ENCODE results near the gene SLC22A23.

SLC22A23 gene

DNA sequence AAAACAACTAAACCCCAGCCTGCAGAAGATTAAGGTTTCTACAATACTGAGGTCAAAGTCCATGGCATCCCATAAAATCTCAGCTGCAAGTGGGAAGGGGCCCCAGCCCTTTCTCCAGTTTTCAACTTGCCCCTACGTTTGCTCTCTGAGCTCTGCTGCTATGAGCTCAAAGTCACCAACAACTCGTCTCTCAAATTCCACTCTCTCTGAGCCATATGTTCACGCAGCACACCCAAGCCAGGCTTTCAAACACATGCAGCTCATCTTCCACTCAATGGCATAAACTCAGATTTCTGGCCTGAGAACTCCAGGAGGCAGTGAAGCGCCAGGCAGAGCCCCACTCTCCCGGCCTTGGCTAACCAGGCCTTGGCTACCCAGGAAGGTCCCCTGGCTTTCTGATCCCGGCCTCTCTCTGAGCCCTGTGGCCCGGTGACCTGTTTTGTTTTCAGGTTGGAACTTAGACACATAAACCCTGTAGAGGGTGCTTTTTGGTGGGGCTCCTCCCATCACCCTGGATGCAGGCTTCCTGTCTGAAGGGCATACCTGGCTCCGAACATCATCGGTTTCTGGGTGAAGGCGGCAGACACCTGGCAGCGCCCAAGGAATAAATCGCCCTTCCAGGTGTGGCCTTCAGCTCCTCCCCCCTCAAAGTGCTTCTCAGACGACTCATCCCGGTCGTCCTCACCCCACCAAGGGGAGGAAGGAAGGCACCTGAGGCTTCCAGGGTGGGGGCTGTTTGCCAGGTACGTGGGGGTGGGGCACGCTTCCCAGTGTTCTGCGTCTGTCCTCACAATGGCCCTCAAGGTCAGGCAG is 12.4 kb downstream of the SLC22A23 start:
- DNase-seq, result no peak

- no peak for DNase-seq
These were observed 13.7 kb downstream of the SLC22A23 start for GRCh38 chr6:3443221-3443515.

DNA sequence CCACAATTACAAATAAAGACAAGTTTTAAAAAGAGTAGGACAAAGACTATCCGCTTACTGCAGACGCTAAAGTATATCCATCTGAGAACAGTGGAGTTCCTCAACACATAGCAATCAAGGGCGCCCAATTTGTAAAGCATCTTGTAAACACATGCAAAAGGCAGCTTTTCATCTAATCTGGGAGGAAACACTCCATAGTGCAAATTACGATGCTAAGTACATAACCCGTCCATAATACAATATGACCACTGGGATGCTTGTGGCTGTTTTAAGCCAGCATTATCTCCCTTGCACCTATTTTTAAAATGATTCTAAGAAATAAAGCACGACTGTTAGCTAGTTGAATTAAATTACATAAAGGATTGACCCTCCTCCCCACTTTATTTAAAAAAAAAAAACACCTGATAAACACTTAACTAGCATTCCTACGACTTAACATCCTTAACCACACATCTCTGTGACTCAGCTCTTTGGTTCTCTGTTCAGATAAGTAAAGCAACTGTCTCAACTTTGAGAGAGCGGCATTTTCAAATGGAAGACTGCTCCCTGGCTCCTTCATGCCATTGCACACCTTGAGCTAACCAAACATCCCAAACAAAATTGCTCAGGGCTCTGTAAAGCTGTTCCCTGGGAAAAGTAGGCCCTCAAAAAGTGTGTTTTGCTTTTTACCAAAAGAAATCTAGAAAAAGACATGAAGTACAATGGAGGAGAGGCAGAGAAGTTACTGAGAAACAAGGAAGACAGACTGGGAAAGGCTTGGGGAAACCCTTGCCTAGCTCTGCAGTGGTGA is 14.2 kb downstream of the SLC22A23 start:
- no peak for DNase-seq

DNA sequence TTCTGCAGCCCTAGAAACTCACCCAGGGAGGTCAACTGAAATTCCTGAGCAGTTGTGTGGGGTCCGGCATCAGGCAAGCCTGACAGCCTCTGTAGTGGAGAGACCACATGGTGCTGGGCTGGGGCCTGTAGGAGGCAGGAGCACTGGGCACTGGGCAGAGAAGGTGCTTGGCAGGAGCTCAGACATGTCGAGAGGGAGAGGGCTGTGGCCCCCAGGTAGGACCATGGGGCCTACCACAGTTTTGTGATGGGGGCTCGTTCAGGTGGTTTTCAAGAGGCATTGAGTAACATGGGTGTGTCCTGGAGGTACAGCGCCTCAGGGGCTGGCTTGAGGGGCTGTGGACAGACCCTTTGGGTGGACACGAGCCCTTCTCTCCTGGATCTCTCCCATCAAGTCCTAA is 15.9 kb downstream of the SLC22A23 start:
- DNase-seq, result no peak

GRCh38 chr6:3439961-3440360 is 16.9 kb downstream of the SLC22A23 start:
- no peak for DNase-seq

GRCh38 chr6:3438190-3439167 is 18.4 kb downstream of the SLC22A23 start:
- no peak for DNase-seq

DNA sequence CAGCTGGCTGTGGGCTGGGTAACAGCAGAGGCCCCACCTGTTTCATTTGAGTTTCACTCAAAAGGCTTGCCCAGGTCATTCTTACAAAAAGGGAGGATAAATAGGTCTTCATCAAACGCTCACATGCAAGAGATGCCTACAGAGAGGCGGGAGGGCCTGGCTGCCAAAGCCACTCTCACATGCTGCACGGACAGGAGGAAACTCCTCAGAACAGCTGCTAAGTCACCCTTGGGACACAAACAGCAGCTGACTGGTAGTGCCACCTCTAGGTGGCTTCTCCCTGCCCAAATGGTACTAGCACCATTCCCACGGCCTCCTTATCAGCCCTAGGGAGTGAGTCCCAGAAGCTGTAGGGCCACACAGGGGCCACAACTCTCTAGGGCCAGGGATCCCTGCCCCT is 23.8 kb downstream of the SLC22A23 start:
- no peak for DNase-seq

GRCh38 chr6:3432416-3432815 is 24.4 kb downstream of the SLC22A23 start:
- no peak for DNase-seq

DNA sequence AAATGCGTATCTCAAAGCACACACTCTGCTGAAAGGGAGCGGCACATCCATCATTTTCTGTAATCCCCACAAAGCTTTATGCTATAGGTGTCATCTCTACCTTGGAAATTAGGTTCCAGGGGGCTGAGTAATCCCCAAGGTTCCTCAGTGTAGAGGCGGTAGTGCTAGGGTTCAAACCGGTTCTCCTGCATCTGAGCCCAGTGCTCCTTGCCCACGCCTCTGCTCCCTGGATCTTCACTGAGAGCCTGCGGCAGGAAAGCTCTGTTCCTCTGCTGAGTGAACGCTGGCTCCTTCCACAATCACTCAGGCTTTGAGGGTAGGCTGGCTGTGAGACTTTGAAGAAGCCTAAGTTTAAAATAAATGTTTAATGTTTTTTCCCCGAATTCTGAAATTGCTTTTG is 24.9 kb downstream of the SLC22A23 start:
- no peak for DNase-seq

- DNase-seq, result no peak
These were observed 27.6 kb downstream of the SLC22A23 start for GRCh38 chr6:3429211-3429610.

DNA sequence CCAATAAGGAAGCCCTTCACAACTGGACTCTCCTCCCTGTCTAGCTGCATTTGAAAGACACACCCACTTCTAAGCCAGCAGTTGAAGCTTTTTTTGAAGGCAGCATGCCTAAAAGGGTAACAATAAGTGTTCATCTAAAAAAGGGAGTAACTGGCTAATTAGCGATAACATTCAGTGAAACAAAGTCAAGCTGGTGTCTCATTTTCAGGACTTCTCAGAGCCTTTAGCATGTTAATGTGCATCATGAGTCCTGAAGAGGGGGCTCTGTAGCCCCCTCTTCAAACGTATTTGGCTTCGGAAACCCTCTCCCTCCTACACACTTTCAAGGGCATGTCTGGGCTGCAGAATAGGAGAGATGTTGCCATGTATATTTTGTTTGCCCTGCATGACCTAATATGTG is 28.1 kb downstream of the SLC22A23 start:
- DNase-seq, result no peak

GRCh38 chr6:3428247-3428646 is 28.6 kb downstream of the SLC22A23 start:
- DNase-seq, result no peak

GRCh38 chr6:3427687-3428085 is 29.2 kb downstream of the SLC22A23 start:
- no peak for DNase-seq

- DNase-seq, result no peak
These were observed 29.7 kb downstream of the SLC22A23 start for GRCh38 chr6:3426927-3427686.

DNA sequence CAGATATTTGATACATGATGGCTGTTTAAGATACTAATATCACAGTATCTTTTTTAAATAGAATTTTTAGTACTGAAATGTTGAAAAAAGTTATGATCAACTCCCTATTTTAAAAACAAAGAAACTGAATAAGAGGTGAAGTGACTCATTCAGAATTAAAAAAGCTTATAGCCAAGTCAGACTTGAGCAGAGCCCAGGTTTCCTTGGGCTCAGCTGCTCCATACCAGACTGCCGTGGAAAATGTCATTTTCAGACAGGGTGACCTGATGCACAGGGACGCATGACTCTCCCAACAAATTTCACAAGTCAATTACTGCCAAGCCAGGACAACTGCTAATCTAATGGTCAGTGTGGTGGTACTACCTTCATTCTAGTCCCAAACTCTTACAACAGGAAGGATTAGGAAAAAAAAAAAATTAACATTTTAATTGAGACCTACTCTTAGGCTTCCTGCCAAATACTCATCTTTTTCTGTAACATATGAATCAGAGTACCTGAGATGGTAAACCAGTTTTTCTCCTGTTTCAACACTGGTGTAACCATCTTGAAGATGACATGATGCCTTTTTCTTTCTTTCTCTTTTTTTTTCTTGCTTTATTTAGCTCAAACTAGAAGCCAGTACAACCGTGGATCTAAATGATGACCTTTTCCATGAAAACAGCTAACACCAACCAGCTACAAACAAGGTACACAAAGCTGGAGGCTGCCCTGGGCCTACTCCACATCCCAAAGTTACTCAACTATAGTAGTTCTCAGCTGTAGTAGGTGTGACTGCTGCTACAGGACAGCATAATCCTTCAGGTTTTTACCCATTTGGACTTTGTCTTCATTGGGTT is 30.5 kb downstream of the SLC22A23 start:
- DNase-seq, result no peak

DNA sequence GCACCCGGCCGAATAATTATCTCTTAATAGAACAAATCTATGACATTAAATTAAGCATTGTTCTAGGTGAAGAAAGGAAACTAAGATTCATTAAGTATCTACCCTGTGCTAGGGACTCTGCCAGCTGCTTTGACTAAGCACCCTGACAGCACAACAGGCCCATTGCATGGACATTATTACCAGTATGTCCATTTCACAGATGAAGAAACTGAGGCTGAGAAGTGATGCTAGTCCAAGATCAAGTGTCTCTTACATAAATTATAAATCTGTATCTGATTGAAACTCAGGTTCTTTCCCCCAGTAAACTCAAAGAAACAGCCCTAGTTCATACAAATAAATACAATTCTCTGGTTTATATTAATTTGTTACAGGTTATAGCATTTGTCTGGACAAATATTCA is 31.3 kb downstream of the SLC22A23 start:
- DNase-seq, result no peak

DNA sequence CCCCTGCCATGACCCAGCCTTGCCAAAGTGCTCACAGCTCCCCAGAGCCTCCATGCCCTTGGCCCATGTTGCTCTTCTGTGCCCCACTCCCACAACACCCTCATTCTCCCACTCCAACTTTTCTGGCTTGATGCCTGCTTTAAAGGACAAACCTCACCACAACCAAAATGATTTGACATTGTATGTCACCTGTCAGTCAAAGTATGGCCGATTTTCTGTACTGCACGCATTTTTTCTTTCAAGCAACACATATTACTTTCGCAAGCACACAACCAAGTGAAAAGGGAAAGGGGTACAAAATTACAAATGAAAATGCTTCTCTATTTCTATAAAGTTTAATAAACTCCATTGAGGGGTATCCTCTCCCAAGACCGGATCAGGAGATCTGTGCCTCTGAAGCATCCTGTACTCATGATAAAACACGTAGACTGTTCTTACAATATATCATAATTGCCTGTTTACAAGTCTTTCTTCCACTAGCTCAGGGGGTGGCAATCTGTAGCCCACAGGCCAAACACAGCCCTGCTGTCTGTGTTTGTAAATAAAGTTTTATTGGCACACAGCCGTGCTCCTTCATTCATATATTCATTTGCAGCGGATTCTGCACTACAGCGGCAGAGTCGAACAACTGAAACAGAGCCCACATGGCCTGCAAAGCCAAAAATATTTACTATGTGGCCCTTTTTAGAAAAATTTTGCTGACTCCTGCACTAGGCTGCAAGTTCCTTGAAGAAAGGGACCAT is 32.5 kb downstream of the SLC22A23 start:
- no peak for DNase-seq

DNA sequence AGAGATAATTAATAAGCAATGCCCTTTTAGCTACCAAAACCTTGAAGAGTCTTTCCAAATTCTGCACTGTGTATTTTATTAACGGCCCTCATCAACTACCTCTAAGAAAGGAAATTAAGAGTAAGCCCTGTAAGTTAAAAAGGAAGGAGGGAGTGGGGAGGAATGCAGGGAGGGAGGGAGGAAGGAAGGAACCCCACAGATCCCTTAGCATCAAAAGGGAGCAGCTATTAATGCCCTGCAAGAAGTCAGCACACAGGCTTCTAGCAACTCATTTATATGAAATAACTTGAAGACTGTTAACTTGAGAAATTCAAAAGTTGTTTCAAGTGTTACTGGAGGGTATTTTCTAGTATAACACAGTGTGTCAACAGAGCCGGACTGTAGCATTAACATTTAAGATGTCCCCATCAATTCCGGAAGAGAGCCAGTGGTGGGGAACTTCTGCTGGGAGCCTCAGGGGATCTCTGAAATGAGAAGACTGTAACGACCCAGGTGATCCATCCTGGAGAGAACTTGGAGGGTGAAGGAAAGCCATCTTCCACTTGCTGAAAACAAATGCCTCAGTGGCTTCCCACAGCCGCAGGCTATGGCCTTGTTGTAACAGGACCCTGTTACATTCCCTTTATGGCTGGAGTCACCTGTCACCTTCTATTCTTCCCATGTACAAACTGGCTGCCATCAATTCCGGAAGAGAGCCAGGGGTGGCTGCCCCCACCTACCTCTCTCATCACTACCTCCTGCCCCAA is 33.2 kb downstream of the SLC22A23 start:
- no peak for DNase-seq

- DNase-seq, result no peak
These were observed 34.3 kb downstream of the SLC22A23 start for GRCh38 chr6:3422435-3423070.

Data from CD4-positive, alpha-beta T cell treated with Interleukin-1 beta for 1 hour (primary cell).